ENCODE data around the gene CCL20. TPM values are rescaled to one million over a fixed set of nuclear protein-coding genes. Genes with fewer than 3 reads are reported as not detected.

Gene CCL20
- total and polyA plus RNA-seq, 2 of the 13 experiments (the other 11 are each of a cell fraction or from before 2014, with no cell fraction given) = 223 to 903 TPM

- TF ChIP-seq HNF1A (IDR thresholded peaks at IDR 0.05; ENCODE audit: low read depth) = peak; percentile 61; the same call in 1 of the 2 replicates
- no peak for TF ChIP-seq HNF1A (CRISPR knock-in tag; IDR thresholded peaks at IDR 0.05; ENCODE audit: borderline replicate concordance)
- no peak for TF ChIP-seq DR1 (CRISPR knock-in tag; IDR thresholded peaks at IDR 0.05)
- TF ChIP-seq MTF1 (CRISPR knock-in tag; IDR thresholded peaks at IDR 0.05) = no peak
- peak; percentile 78; the same call in 1 of the 2 replicates for TF ChIP-seq ZNF580 (CRISPR knock-in tag; IDR thresholded peaks at IDR 0.05; ENCODE audit: borderline replicate concordance, low read depth)
- TF ChIP-seq TAF15 (IDR thresholded peaks at IDR 0.05; ENCODE audit: low read depth, low read length, poor library complexity, severe bottlenecking) = no peak
- peak; percentile 92 for TF ChIP-seq SP5 (CRISPR knock-in tag; IDR thresholded peaks at IDR 0.05; ENCODE audit: borderline replicate concordance, low read depth)
- TF ChIP-seq ZNF275 (CRISPR knock-in tag; IDR thresholded peaks at IDR 0.05; ENCODE audit: borderline replicate concordance) = no peak
- no peak for TF ChIP-seq RORA (CRISPR knock-in tag; IDR thresholded peaks at IDR 0.05)
- TF ChIP-seq NR2F6 (IDR thresholded peaks at IDR 0.05) = peak; percentile 95
- TF ChIP-seq NR2F6 (CRISPR knock-in tag; IDR thresholded peaks at IDR 0.05) = peak; percentile 96
- no peak; the same call in 1 of the 2 replicates for TF ChIP-seq ZNF772 (CRISPR knock-in tag; IDR thresholded peaks at IDR 0.05)
- no peak for TF ChIP-seq ZKSCAN5 (CRISPR knock-in tag; IDR thresholded peaks at IDR 0.05)
- TF ChIP-seq ZNF609 (CRISPR knock-in tag; IDR thresholded peaks at IDR 0.05; ENCODE audit: borderline replicate concordance) = peak; percentile 78
- TF ChIP-seq ZNF800 (CRISPR knock-in tag; IDR thresholded peaks at IDR 0.05) = no peak
Measured at GRCh38 chr2:227821043-227821942, 7.7 kb downstream of the CCL20 start (continued).
